Tibial artery (tissue), 4 donors: ENCODE measurements around the gene KIF5C.

Source experiments
- DNase-seq, 2 donors: peaks; one replicate each; pipeline ENCODE4 v3.0.0-alpha.2; 2019
- H3K27ac ChIP-seq, 2 donors: fragments of 200-600 bp; sonication (generic) in 1 of 2; 1 replicate in 1 of 2; 2 replicates in 1 of 2; pipeline ENCODE4 v1.5.1; 2018 to 2019; ENCODE audit warnings: mild to moderate bottlenecking in 1 of 2
- H3K27me3 ChIP-seq, 2 donors: fragments of 200-600 bp; sonication (generic) in 1 of 2; one replicate each; pipeline versions ENCODE4 v1.5.1 to v1.6.0; 2016 to 2019
- H3K36me3 ChIP-seq, 3 donors: fragments of 200-600 bp; sonication (generic) in 2 of 3; one replicate each; pipeline ENCODE4 v1.5.1; 2016 to 2019; ENCODE audit warnings: mild to moderate bottlenecking in 2 of 3
- H3K4me1 ChIP-seq, 4 donors: fragments of 200-600 bp; sonication (generic) in 2 of 4; 1 replicate in 3 of 4; 2 replicates in 1 of 4; pipeline ENCODE4 v1.5.1; 2016 to 2019
- H3K4me3 ChIP-seq, 2 donors: fragments of 200-600 bp; sonication (generic) in 1 of 2; 1 replicate in 1 of 2; 2 replicates in 1 of 2; pipeline ENCODE4 v1.5.1; 2018 to 2019; ENCODE audit warnings: mild to moderate bottlenecking in 2 of 2
- H3K9me3 ChIP-seq, 3 donors: fragments of 200-600 bp; sonication (generic) in 1 of 3; one replicate each; pipeline ENCODE4 v1.5.1; 2016 to 2019
- CTCF ChIP-seq, 2 experiments: fragments of 200-600 bp in 1 of 2; fragments of 450-650 bp in 1 of 2; IDR thresholded peaks; one replicate each; pipeline ENCODE4 v1.5.1; 2017 to 2019; ENCODE audit warnings: antibody characterized with exemption in 2 of 2, mild to moderate bottlenecking in 1 of 2, moderate library complexity in 1 of 2
- intact Hi-C: fragments of 100-400 bp; cut with DNase I; formaldehyde crosslinking; loops from one replicate; pipeline ENCODE4 v1.15.0; 2023; ENCODE audit warnings: low total_unique reads

KIF5C gene

GRCh38 chr2:148928395-148928794 is 53.4 kb downstream of the KIF5C start:
- Histone ChIP-seq H3K36me3 (no peaks in the 10 kb centered on the region), H3K9me3 (no peaks in the 10 kb centered on the region), H3K4me3 (no peak overlapping the region), H3K4me1 (no peaks in the 10 kb centered on the region), H3K27ac (no peak overlapping the region), H3K27me3 (no peaks in the 10 kb centered on the region)
- intact Hi-C loops: no loop called here
- no peak for TF ChIP-seq CTCF (IDR thresholded peaks at IDR 0.05)
- no peak for DNase-seq

GRCh38 chr2:148930046-148930775 is 55.2 kb downstream of the KIF5C start:
- Histone ChIP-seq H3K9me3 (no peaks in the 10 kb centered on the region), H3K36me3 (no peaks in the 10 kb centered on the region), H3K4me1 (no peaks in the 10 kb centered on the region), H3K27ac (no peak overlapping the region), H3K27me3 (no peaks in the 10 kb centered on the region), H3K4me3 (no peak overlapping the region)
- TF ChIP-seq CTCF (IDR thresholded peaks at IDR 0.05): no peak
- no peak for DNase-seq
- intact Hi-C loops: no loop called here

- TF ChIP-seq CTCF (IDR thresholded peaks at IDR 0.05): no peak
- Histone ChIP-seq H3K27ac (no peak overlapping the region), H3K36me3 (no peaks in the 10 kb centered on the region), H3K4me3 (no peak overlapping the region), H3K9me3 (no peaks in the 10 kb centered on the region), H3K4me1 (no peaks in the 10 kb centered on the region), H3K27me3 (no peaks in the 10 kb centered on the region)
- DNase-seq: no peak
- intact Hi-C loops: no loop called here
These were observed 57.5 kb downstream of the KIF5C start for GRCh38 chr2:148932536-148932935.

- no peak for TF ChIP-seq CTCF (IDR thresholded peaks at IDR 0.05)
- Histone ChIP-seq H3K27ac (no peak overlapping the region), H3K4me3 (no peak overlapping the region), H3K9me3 (no peaks in the 10 kb centered on the region), H3K36me3 (no peaks in the 10 kb centered on the region), H3K27me3 (no peaks in the 10 kb centered on the region), H3K4me1 (no peaks in the 10 kb centered on the region)
- DNase-seq: no peak
- intact Hi-C loops: no loop called here
These were observed 58.4 kb downstream of the KIF5C start for GRCh38 chr2:148933456-148933855.

GRCh38 chr2:148935791-148936190 is 60.8 kb downstream of the KIF5C start:
- intact Hi-C loops: no loop called here
- no peak for DNase-seq
- Histone ChIP-seq H3K4me3 (no peak overlapping the region), H3K9me3 (no peaks in the 10 kb centered on the region), H3K36me3 (no peaks in the 10 kb centered on the region), H3K4me1 (no peaks in the 10 kb centered on the region), H3K27me3 (no peaks in the 10 kb centered on the region), H3K27ac (no peak overlapping the region)
- TF ChIP-seq CTCF (IDR thresholded peaks at IDR 0.05): no peak
